ENCODE measurements around the gene DCAF7. TPM values are rescaled to one million over a fixed set of nuclear protein-coding genes. Genes with fewer than 3 reads are reported as not detected.

The DCAF7 gene
- polyA plus RNA-seq, 1 of the 3 experiments (the other 2 are of a cell fraction), result 63.5 TPM

- H3K36me3 ChIP-seq (replicated peaks in 1 of 2; ENCODE audit: control insufficient read depth in 1 of 2, insufficient read depth in 2 of 2, low read length in 1 of 2), result peaks cover 60 to 75% of the 10 kb centered on the region in 2 experiments
- H4K20me1 ChIP-seq (ENCODE audit: insufficient read depth), result no peaks in the 10 kb centered on the region
- H3K79me2 ChIP-seq (ENCODE audit: insufficient read depth), result peaks cover 6% of the 10 kb centered on the region; the same call in 1 of the 2 replicates
- TF ChIP-seq NRF1 (IDR thresholded peaks at IDR 0.05; ENCODE audit: low read depth, low read length), result no peak
- no peak for TF ChIP-seq IRF3 (IDR thresholded peaks at IDR 0.05; ENCODE audit: low read depth, low read length)
- TF ChIP-seq NFIC (IDR thresholded peaks at IDR 0.05; ENCODE audit: borderline replicate concordance), result no peak
- no peak for TF ChIP-seq RXRA (IDR thresholded peaks at IDR 0.05; ENCODE audit: borderline replicate concordance, low read depth)
- no peak for TF ChIP-seq REST (IDR thresholded peaks at IDR 0.05; ENCODE audit: low read depth, low read length)
- no peak for TF ChIP-seq CHD2 (IDR thresholded peaks at IDR 0.05; ENCODE audit: low read length, partially characterized antibody)
- no peak for TF ChIP-seq MXI1 (IDR thresholded peaks at IDR 0.05; ENCODE audit: low read depth, low read length)
- TF ChIP-seq FOSL2 (IDR thresholded peaks at IDR 0.05; ENCODE audit: borderline replicate concordance, low read depth), result no peak
- no peak for TF ChIP-seq ELF1 (IDR thresholded peaks at IDR 0.05)
- TF ChIP-seq EZH2phosphoT487 (IDR thresholded peaks at IDR 0.05; ENCODE audit: borderline replicate concordance, low read depth), result no peak
- TF ChIP-seq, protein P1, sequence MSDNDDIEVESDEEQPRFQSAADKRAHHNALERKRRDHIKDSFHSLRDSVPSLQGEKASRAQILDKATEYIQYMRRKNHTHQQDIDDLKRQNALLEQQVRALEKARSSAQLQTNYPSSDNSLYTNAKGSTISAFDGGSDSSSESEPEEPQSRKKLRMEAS (IDR thresholded peaks at IDR 0.05; ENCODE audit: low read depth), result no peak
- no peak overlapping the region for H3K9ac ChIP-seq
- 88% methylated on average over 1 of the region's 1 CpG for WGBS (ENCODE audit: low lambda C conversion rate)
- DNase-seq, result no peak
- H3K27me3 ChIP-seq (ENCODE audit: insufficient read depth), result no peaks in the 10 kb centered on the region
- no peak overlapping the region for H3K4me3 ChIP-seq (ENCODE audit: low read depth in 2 of 2, low read length in 1 of 2)
- ChIA-PET POLR2A (no interaction called here), CTCF (interaction anchor here (0.6 to 2.3 kb wide), 3 partner anchors 20 to 164 kb away, joined by 3 to 15 read pairs (median 4); no protein-coding TSS in a partner anchor)
- no peak overlapping the region for H2AFZ ChIP-seq (ENCODE audit: low read depth)
- H3K9me3 ChIP-seq, result no peaks in the 10 kb centered on the region
- H3K4me1 ChIP-seq (ENCODE audit: control insufficient read depth in 1 of 2, insufficient read depth in 2 of 2, low read depth in 1 of 2, low read length in 1 of 2), result no peaks in the 10 kb centered on the region
- no peak overlapping the region for H3K27ac ChIP-seq (ENCODE audit: low read depth in 2 of 2, low read length in 1 of 2)
- no peaks in the 10 kb centered on the region for H3K9me2 ChIP-seq
- peaks cover 8% of the 10 kb centered on the region for H3F3A ChIP-seq (replicated peaks; ENCODE audit: insufficient read depth)
- no peak overlapping the region for H3K4me2 ChIP-seq
Measured at GRCh38 chr17:63589646-63590045, 39.4 kb downstream of the DCAF7 start.

GRCh38 chr17:63592797-63593196 is 42.5 kb downstream of the DCAF7 start:
- H2AFZ ChIP-seq (ENCODE audit: low read depth), result no peak overlapping the region
- H3K36me3 ChIP-seq (replicated peaks in 1 of 2; ENCODE audit: control insufficient read depth in 1 of 2, insufficient read depth in 2 of 2, low read length in 1 of 2), result peaks cover 45 to 58% of the 10 kb centered on the region in 2 experiments
- peaks cover 13% of the 10 kb centered on the region for H3F3A ChIP-seq (replicated peaks; ENCODE audit: insufficient read depth)
- H3K4me2 ChIP-seq, result no peak overlapping the region
- ChIA-PET POLR2A (no interaction called here), CTCF (interaction anchor here (1.1 to 3.8 kb wide), 5 partner anchors 13 to 167 kb away, joined by 3 to 28 read pairs (median 4); no protein-coding TSS in a partner anchor)
- no peaks in the 10 kb centered on the region for H3K9me2 ChIP-seq
- TF ChIP-seq EP300 (IDR thresholded peaks at IDR 0.05; ENCODE audit: borderline replicate concordance in 1 of 2, low read depth in 1 of 2, low read length in 1 of 2) (no peak), GABPA (IDR thresholded peaks at IDR 0.05; ENCODE audit: low read depth) (no peak), TEAD4 (IDR thresholded peaks at IDR 0.05; ENCODE audit: borderline replicate concordance, insufficient read depth) (no peak), FOXJ3 (CRISPR knock-in tag; IDR thresholded peaks at IDR 0.05) (no peak), CHD2 (IDR thresholded peaks at IDR 0.05; ENCODE audit: low read length, partially characterized antibody) (no peak), POLR2AphosphoS5 (IDR thresholded peaks at IDR 0.05; ENCODE audit: low read depth, low read length) (no peak), NFIC (IDR thresholded peaks at IDR 0.05; ENCODE audit: borderline replicate concordance) (no peak)
- TF ChIP-seq, protein P2, sequence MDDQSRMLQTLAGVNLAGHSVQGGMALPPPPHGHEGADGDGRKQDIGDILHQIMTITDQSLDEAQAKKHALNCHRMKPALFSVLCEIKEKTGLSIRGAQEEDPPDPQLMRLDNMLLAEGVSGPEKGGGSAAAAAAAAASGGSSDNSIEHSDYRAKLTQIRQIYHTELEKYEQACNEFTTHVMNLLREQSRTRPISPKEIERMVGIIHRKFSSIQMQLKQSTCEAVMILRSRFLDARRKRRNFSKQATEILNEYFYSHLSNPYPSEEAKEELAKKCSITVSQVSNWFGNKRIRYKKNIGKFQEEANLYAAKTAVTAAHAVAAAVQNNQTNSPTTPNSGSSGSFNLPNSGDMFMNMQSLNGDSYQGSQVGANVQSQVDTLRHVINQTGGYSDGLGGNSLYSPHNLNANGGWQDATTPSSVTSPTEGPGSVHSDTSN (IDR thresholded peaks at IDR 0.05), result no peak
- TF ChIP-seq, protein P3, sequence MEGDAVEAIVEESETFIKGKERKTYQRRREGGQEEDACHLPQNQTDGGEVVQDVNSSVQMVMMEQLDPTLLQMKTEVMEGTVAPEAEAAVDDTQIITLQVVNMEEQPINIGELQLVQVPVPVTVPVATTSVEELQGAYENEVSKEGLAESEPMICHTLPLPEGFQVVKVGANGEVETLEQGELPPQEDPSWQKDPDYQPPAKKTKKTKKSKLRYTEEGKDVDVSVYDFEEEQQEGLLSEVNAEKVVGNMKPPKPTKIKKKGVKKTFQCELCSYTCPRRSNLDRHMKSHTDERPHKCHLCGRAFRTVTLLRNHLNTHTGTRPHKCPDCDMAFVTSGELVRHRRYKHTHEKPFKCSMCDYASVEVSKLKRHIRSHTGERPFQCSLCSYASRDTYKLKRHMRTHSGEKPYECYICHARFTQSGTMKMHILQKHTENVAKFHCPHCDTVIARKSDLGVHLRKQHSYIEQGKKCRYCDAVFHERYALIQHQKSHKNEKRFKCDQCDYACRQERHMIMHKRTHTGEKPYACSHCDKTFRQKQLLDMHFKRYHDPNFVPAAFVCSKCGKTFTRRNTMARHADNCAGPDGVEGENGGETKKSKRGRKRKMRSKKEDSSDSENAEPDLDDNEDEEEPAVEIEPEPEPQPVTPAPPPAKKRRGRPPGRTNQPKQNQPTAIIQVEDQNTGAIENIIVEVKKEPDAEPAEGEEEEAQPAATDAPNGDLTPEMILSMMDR (IDR thresholded peaks at IDR 0.05), result no peak
- H3K79me2 ChIP-seq (ENCODE audit: insufficient read depth), result peaks cover 6% of the 10 kb centered on the region; the same call in 1 of the 2 replicates
- WGBS (ENCODE audit: low lambda C conversion rate), result 94% methylated on average over 3 of the region's 3 CpGs
- no peaks in the 10 kb centered on the region for H4K20me1 ChIP-seq (ENCODE audit: insufficient read depth)
- no peaks in the 10 kb centered on the region for H3K27me3 ChIP-seq (ENCODE audit: insufficient read depth)
- H3K9ac ChIP-seq, result no peak overlapping the region
- no peak for DNase-seq
- no peaks in the 10 kb centered on the region for H3K9me3 ChIP-seq
- no peak overlapping the region for H3K4me3 ChIP-seq (ENCODE audit: low read depth in 2 of 2, low read length in 1 of 2)
- peaks cover 0 to 2% of the 10 kb centered on the region in 2 experiments; a peak in 1 of 4 replicates for H3K4me1 ChIP-seq (ENCODE audit: control insufficient read depth in 1 of 2, insufficient read depth in 2 of 2, low read depth in 1 of 2, low read length in 1 of 2)
- H3K27ac ChIP-seq (ENCODE audit: low read depth in 2 of 2, low read length in 1 of 2), result no peak overlapping the region

Data from SK-N-SH (cell line).